HepG2 (cell line): Measurements from ENCODE around the gene PLVAP. TPM values are rescaled to one million over a fixed set of nuclear protein-coding genes. Genes with fewer than 3 reads are reported as not detected.

Experiments used
- ARID2 ChIP-seq: sonication (generic); formaldehyde crosslinking; IDR thresholded peaks from 2 replicates; pipeline ENCODE4 v1.8.1; 2022; ENCODE audit warnings: mild to moderate bottlenecking, missing genetic modification reagents, borderline replicate concordance
- CBX5 ChIP-seq: sonication (generic); formaldehyde crosslinking; IDR thresholded peaks from 2 replicates; pipeline ENCODE4 v1.4.0; 2020; ENCODE audit warnings: missing genetic modification reagents, borderline replicate concordance
- ETV5 ChIP-seq: IDR thresholded peaks from 2 replicates; pipeline ENCODE4 v1.6.1; 2018; ENCODE audit warnings: missing biosample characterization, missing genetic modification reagents, inconsistent platforms, borderline replicate concordance
- FOSL2 ChIP-seq: sonication (generic); formaldehyde crosslinking; IDR thresholded peaks from 2 replicates; pipeline ENCODE4 v1.4.0; 2020; ENCODE audit warnings: missing genetic modification reagents
- HNRNPK ChIP-seq: fragments of 200-400 bp; formaldehyde crosslinking; IDR thresholded peaks from 2 replicates; pipeline ENCODE4 v1.6.1; 2018; ENCODE audit warnings: low read length, low read depth, moderate library complexity, mild to moderate bottlenecking; ENCODE audit not compliant: poor library complexity, severe bottlenecking
- HNRNPLL ChIP-seq: fragments of 200-400 bp; formaldehyde crosslinking; IDR thresholded peaks from 2 replicates; pipeline ENCODE4 v1.6.1; 2017; ENCODE audit warnings: mild to moderate bottlenecking, low read depth, low read length; ENCODE audit not compliant: poor library complexity, severe bottlenecking
- NR2C2 ChIP-seq: sonication (generic); formaldehyde crosslinking; IDR thresholded peaks from 2 replicates; pipeline ENCODE4 v1.4.0; 2020; ENCODE audit warnings: missing genetic modification reagents, mild to moderate bottlenecking, moderate library complexity, borderline replicate concordance
- POLR2A ChIP-seq, 2 experiments: IDR thresholded peaks; 2 replicates each; pipeline ENCODE4 v1.6.1; 2011; ENCODE audit warnings: low read depth in 2 of 2, low read length in 2 of 2, mild to moderate bottlenecking in 1 of 2, moderate library complexity in 1 of 2; ENCODE audit not compliant: insufficient read depth in 1 of 2
- SP5 ChIP-seq: IDR thresholded peaks from 2 replicates; pipeline ENCODE4 v1.6.1; 2016; ENCODE audit warnings: low read depth, borderline replicate concordance
- XRCC5 ChIP-seq: fragments of 200-400 bp; formaldehyde crosslinking; optimal IDR thresholded peaks from 2 replicates; pipeline ENCODE3; 2017; ENCODE audit warnings: mild to moderate bottlenecking, low read length
- ZNF138 ChIP-seq: sonication (generic); formaldehyde crosslinking; IDR thresholded peaks from 2 replicates; pipeline ENCODE4 v1.5.0; 2020; ENCODE audit warnings: mild to moderate bottlenecking, low read depth, missing genetic modification reagents
- ZNF781 ChIP-seq: sonication (generic); formaldehyde crosslinking; IDR thresholded peaks from 2 replicates; pipeline ENCODE4 v1.5.1; 2020; ENCODE audit warnings: borderline replicate concordance, mild to moderate bottlenecking, missing genetic modification reagents; ENCODE audit errors: not compliant biosample characterization
- polyA plus RNA-seq, 8 experiments: library from polyadenylated mRNA; depleted of rRNA in 3 of 8; stranded (reverse) in 7 of 8; unstranded in 1 of 8; fragments of >200 nt; fragmentation: Illumina TruSeq in 4 of 8; extraction: Trizol in 4 of 8; gene quantifications; 2 replicates each; pipeline versions ENCODE4 v1.2.1 to v1.2.3, GENCODE V29; 2011 to 2016; ENCODE audit warnings: low read depth in 4 of 8, missing spikeins in 1 of 8, mixed read lengths in 1 of 8; ENCODE audit not compliant: insufficient read depth in 1 of 8
- total RNA-seq, 5 experiments: library from RNA; depleted of rRNA; stranded (reverse); fragments of >200 nt; fragmentation: Illumina TruSeq; extraction: Trizol; gene quantifications; 2 replicates each; pipeline ENCODE4 v1.2.3, GENCODE V29; 2016; ENCODE audit warnings: low read depth in 1 of 5
- TF ChIP-seq, protein P1 (sequence below): IDR thresholded peaks from 2 replicates; pipeline ENCODE4 v1.6.1; 2016; ENCODE audit warnings: missing biosample characterization, missing genetic modification reagents, low read depth

Gene PLVAP
- total and polyA plus RNA-seq, 2 of the 13 experiments (the other 11 are each of a cell fraction or from before 2014, with no cell fraction given): 0.26 TPM; not detected in 1

DNA sequence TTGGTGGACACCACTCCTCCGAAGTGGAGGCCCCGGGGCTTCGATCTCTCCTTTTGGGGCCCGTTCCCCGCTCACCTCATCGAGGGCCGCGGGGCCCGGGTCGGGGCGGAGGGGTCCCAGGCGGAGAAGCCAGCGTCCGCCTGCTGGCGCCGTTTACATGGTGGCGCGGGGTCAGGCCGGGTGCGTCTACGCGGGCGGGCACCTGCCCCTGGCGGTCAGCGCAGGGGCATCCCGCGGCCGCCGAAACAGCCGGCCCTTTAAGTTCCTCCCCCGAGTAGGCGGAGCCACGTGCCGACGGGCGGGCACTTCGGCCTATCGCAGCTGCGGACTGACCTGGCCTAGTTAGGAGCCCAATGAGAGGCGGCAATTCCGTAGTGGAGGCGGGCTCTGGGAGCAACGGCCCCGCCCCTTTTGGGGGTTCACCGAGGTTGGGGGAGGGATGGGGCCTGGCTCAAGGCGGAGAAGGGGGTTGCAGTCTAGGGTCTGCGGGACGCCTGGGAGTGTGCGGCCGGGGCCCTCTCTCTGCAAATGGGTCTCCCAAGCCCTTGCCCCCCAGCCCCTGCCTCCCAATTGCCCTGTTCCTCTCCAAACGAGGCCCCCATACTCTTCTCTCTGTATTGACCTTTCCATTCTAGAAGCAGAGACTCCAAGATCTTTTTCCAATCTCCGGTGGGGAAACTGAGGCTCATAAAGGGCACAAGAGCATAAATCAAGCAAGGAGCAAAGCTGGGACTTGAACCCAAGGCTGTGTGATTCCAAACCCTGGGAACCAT, 73.8 kb downstream of the PLVAP start, which contains the start of gene ABHD8 (continued):
- TF ChIP-seq NR2C2 (peak; percentile 65), ZNF138 (0 out of 2 replicates have a peak, but pooled peaks have one; percentile 43), POLR2A (IDR thresholded peaks at IDR 0.05; ENCODE audit: insufficient read depth in 1 of 2, low read depth in 2 of 2, low read length in 2 of 2) (peak in 1 of 2 experiments; percentile 77; a peak in 2 of 4 replicates), HNRNPLL (peak; percentile 71), CBX5 (CRISPR knock-in tag) (no peak), ARID2 (CRISPR knock-in tag) (no peak), XRCC5 (peak; percentile 51), ETV5 (CRISPR knock-in tag) (peak; percentile 18; the same call in 1 of the 2 replicates), ZNF781 (CRISPR knock-in tag) (peak; percentile 15), FOSL2 (0 out of 2 replicates have a peak, but pooled peaks have one; percentile 3), SP5 (CRISPR knock-in tag) (0 out of 2 replicates have a peak, but pooled peaks have one; percentile 22), HNRNPK (peak; percentile 32)
- TF ChIP-seq, protein P1, sequence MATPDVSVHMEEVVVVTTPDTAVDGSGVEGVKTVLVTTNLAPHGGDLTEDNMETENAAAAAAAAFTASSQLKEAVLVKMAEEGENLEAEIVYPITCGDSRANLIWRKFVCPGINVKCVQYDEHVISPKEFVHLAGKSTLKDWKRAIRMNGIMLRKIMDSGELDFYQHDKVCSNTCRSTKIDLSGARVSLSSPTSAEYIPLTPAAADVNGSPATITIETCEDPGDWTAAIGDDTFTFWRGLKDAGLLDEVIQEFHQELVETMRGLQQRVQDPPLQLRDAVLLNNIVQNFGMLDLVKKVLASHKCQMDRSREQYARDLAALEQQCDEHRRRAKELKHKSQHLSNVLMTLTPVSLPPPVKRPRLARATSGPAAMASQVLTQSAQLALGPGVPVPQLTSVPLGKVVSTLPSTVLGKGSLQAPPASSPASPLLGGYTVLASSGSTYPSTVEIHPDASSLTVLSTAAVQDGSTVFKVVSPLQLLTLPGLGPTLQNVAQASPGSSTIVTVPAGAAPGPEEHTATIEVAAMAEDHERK (CRISPR knock-in tag): 0 out of 2 replicates have a peak, but pooled peaks have one; percentile 27
- TF ChIP-seq, all 625 proteins: peak for 138
